ENCODE results near the gene ANXA10.

- TF ChIP-seq CTCF (IDR thresholded peaks at IDR 0.05; ENCODE audit: control extremely low read depth in 1 of 3, insufficient read depth in 1 of 3, low read depth in 1 of 3, low read length in 3 of 3) (no peak), EZH2 (IDR thresholded peaks at IDR 0.05; ENCODE audit: low read depth, low read length, severe bottlenecking) (no peak), TBP (IDR thresholded peaks at IDR 0.05; ENCODE audit: low read depth, low read length) (no peak), EP300 (IDR thresholded peaks at IDR 0.05; ENCODE audit: borderline replicate concordance in 1 of 2, low read depth in 2 of 2, low read length in 2 of 2) (no peak), CTBP2 (IDR thresholded peaks at IDR 0.05; ENCODE audit: borderline replicate concordance, insufficient read depth, insufficient read length, low read length) (no peak)
Observed at GRCh38 chr4:168163106-168163505, 70.8 kb downstream of the ANXA10 start.

Data from H1 (cell line).